ENCODE measurements around the gene RASD2.
A peak's percentile ranks its signal among the peaks of the same experiment; 100 is the strongest.
"Not testable (repeated sequence)": the region's sequence is repeated elsewhere in the genome, so short reads cannot be mapped to it uniquely, and the experiment has no call there.

RASD2 gene

GRCh38 chr22:35540595-35541253 lies at the start of gene RASD2:
Gene RASD2, plus strand, starts transcription at chr22:35540831. Its CDS starts 5,979 bp downstream, at chr22:35546810.
- H3K4me3 ChIP-seq (ENCODE audit: low read length, poor library complexity, severe bottlenecking) = peak within 1 kb of the TSS; percentile 73
- H4K20me1 ChIP-seq (ENCODE audit: insufficient read depth, low read length, poor library complexity, severe bottlenecking) = no peaks in the 10 kb centered on the region
- peak within 1 kb of the TSS; percentile 79 for H2AFZ ChIP-seq (ENCODE audit: low read length)
- TF ChIP-seq CTCF (conservative IDR thresholded peaks at IDR 0.05; ENCODE audit: low read length) (no peak), EZH2phosphoT487 (IDR thresholded peaks at IDR 0.05; ENCODE audit: borderline replicate concordance) (no peak)
- H3K9me3 ChIP-seq (ENCODE audit: insufficient read depth, low read depth, low read length) = no peaks in the 10 kb centered on the region
- H3K9me2 ChIP-seq (replicated peaks; ENCODE audit: low read depth, low read length) = no peaks in the 10 kb centered on the region
- H3K4me2 ChIP-seq (ENCODE audit: low read depth, low read length, poor library complexity, severe bottlenecking) = peak within 1 kb of the TSS; percentile 76
- H3K27me3 ChIP-seq (ENCODE audit: insufficient read depth, low read length, poor library complexity, severe bottlenecking) = no peaks in the 10 kb centered on the region
- no peaks in the 10 kb centered on the region for H3F3A ChIP-seq (ENCODE audit: low read depth)
- no peaks in the 10 kb centered on the region for H3K79me2 ChIP-seq (ENCODE audit: insufficient read depth, low read length)
- H3K9ac ChIP-seq (ENCODE audit: low read depth, low read length, poor library complexity, severe bottlenecking) = peak within 1 kb of the TSS; percentile 47
- no peaks in the 10 kb centered on the region for H3K36me3 ChIP-seq (ENCODE audit: insufficient read depth, low read length)
- H3K4me1 ChIP-seq (ENCODE audit: insufficient read depth, low read length, poor library complexity, severe bottlenecking) = peaks cover 43% of the 10 kb centered on the region

- H3K9ac ChIP-seq (ENCODE audit: low read depth, low read length, poor library complexity, severe bottlenecking); H4K20me1 ChIP-seq (ENCODE audit: insufficient read depth, low read length, poor library complexity, severe bottlenecking); H3K36me3 ChIP-seq (ENCODE audit: insufficient read depth, low read length); H3K9me3 ChIP-seq (ENCODE audit: insufficient read depth, low read depth, low read length); H3K4me1 ChIP-seq (ENCODE audit: insufficient read depth, low read length, poor library complexity, severe bottlenecking); H3K4me3 ChIP-seq (ENCODE audit: low read length, poor library complexity, severe bottlenecking); H3K9me2 ChIP-seq (replicated peaks; ENCODE audit: low read depth, low read length); H3K79me2 ChIP-seq (ENCODE audit: insufficient read depth, low read length); H2AFZ ChIP-seq (ENCODE audit: low read length); H3K27me3 ChIP-seq (ENCODE audit: insufficient read depth, low read length, poor library complexity, severe bottlenecking); H3K4me2 ChIP-seq (ENCODE audit: low read depth, low read length, poor library complexity, severe bottlenecking); H3F3A ChIP-seq (ENCODE audit: low read depth): not testable (repeated sequence)
Observed at GRCh38 chr22:35491061-35491907, 49.3 kb upstream of the RASD2 start.

- H3K4me3 ChIP-seq (ENCODE audit: low read length, poor library complexity, severe bottlenecking) = no peak overlapping the region
- no peak overlapping the region for H3K4me2 ChIP-seq (ENCODE audit: low read depth, low read length, poor library complexity, severe bottlenecking)
- TF ChIP-seq CTCF (conservative IDR thresholded peaks at IDR 0.05; ENCODE audit: low read length) = no peak
- TF ChIP-seq EZH2phosphoT487 (IDR thresholded peaks at IDR 0.05; ENCODE audit: borderline replicate concordance) = no peak
Observed at GRCh38 chr22:35491908-35492380, 48.7 kb upstream of the RASD2 start.

More at GRCh38 chr22:35491908-35492380, 48.7 kb upstream of the RASD2 start:
- Histone ChIP-seq H3K4me1 (ENCODE audit: insufficient read depth, low read length, poor library complexity, severe bottlenecking) (no peaks in the 10 kb centered on the region), H3K9me3 (ENCODE audit: insufficient read depth, low read depth, low read length) (no peaks in the 10 kb centered on the region), H3K9me2 (replicated peaks; ENCODE audit: low read depth, low read length) (no peaks in the 10 kb centered on the region), H3K9ac (ENCODE audit: low read depth, low read length, poor library complexity, severe bottlenecking) (no peak overlapping the region), H3K36me3 (ENCODE audit: insufficient read depth, low read length) (no peaks in the 10 kb centered on the region), H4K20me1 (ENCODE audit: insufficient read depth, low read length, poor library complexity, severe bottlenecking) (no peaks in the 10 kb centered on the region), H2AFZ (ENCODE audit: low read length) (no peak overlapping the region), H3F3A (ENCODE audit: low read depth) (no peaks in the 10 kb centered on the region), H3K79me2 (ENCODE audit: insufficient read depth, low read length) (no peaks in the 10 kb centered on the region), H3K27me3 (ENCODE audit: insufficient read depth, low read length, poor library complexity, severe bottlenecking) (no peaks in the 10 kb centered on the region)

Measured in Loucy (cell line).